Measurements from ENCODE around the gene ACOXL. TPM values are rescaled to one million over a fixed set of nuclear protein-coding genes. Genes with fewer than 3 reads are reported as not detected.

ACOXL gene
- total and polyA plus RNA-seq, 10 of the 15 experiments (the other 5 are each of a cell fraction or from before 2014, with no cell fraction given): 0.05 to 1.3 (median 0.71) TPM

DNA sequence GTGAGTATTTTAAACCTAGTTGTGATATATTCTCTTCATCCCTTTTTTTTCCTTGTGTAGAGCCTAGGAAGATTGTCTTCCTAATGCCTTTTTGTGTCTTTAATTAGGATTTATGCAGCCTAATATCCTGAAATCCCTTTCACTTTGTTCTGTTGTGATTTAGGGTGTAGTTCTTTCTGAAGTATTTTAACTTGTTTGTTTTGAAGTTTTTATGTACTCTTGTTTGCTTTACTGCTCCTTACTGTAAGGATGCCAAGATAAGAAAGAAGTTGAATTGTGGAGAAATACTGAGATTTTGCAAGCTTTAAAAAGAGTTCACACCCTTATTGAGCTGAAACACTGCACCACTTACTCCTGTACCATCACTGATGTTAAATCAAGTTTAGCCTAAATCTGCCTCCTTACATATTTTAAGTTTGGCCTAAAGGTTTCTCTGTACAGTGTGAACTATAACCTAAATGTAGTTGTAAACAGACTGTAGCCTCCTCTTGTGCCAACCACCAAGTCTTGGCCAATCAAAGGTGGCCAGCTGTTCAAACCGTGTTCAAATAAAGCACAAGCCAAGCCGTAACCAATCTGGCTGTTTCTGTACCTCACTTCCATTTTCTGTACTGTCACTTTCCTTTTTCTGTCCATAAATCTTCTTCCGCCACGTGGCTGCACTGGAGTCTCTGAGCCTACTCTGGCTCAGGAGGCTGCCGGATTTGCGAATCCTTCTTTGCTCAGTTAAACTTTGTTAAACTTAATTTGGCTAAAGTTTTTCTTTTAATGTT is 17.7 kb upstream of the ACOXL start:
- H2AFZ ChIP-seq (ENCODE audit: control insufficient read depth, low read depth, low read length): no peak overlapping the region
- POLR2A ChIA-PET: no interaction called here
- no peaks in the 10 kb centered on the region for H3K79me2 ChIP-seq (ENCODE audit: control insufficient read depth, insufficient read depth, low read length)
- H3K27me3 ChIP-seq (replicated peaks in 1 of 2; ENCODE audit: control insufficient read depth in 2 of 2, insufficient read depth in 2 of 2, low read length in 1 of 2): peaks cover 0 to 3% of the 10 kb centered on the region in 2 experiments; a peak in 1 of 4 replicates
- H3K4me1 ChIP-seq (ENCODE audit: control insufficient read depth, insufficient read depth, low read length): no peaks in the 10 kb centered on the region
- no peak overlapping the region for H3K9ac ChIP-seq (ENCODE audit: control insufficient read depth, insufficient read depth, low read length)
- BruUV-seq (replicated peaks): no TSS peak
- RAD21 ChIA-PET (ENCODE audit: unreplicated experiment): no interaction called here
- H3K4me2 ChIP-seq (ENCODE audit: control insufficient read depth, insufficient read depth): no peak overlapping the region
- no peak overlapping the region for H3K4me3 ChIP-seq
- no peaks in the 10 kb centered on the region for H4K20me1 ChIP-seq (ENCODE audit: control insufficient read depth, insufficient read depth)
- FAIRE-seq (no peak), DNase-seq (ENCODE audit: low read depth, low spot score) (no peak), ATAC-seq (no peak)
- no peaks in the 10 kb centered on the region for H3K9me3 ChIP-seq (replicated peaks; ENCODE audit: control insufficient read depth, insufficient read depth, low read length)
- CTCF ChIA-PET: no interaction called here
- H3K36me3 ChIP-seq (ENCODE audit: control insufficient read depth in 2 of 2, insufficient read depth in 2 of 2, low read length in 1 of 2): no peaks in the 10 kb centered on the region
- SMC1A ChIA-PET (ENCODE audit: uncharacterized antibody, unreplicated experiment): interaction anchor here (1.0 kb wide), 1 partner anchor 8 kb away, joined by 3 read pairs; no protein-coding TSS in a partner anchor
- H3K27ac ChIP-seq (ENCODE audit: control insufficient read depth, insufficient read depth): no peak overlapping the region
- in situ Hi-C loops (cut with MboI) (no loop called here), intact Hi-C loops (cut with micrococcal nuclease; ENCODE audit: unreplicated experiment) (no loop called here)
- 67% methylated on average over 6 of the region's 6 CpGs for WGBS (ENCODE audit: insufficient coverage, insufficient replicate concordance, low lambda C conversion rate, missing lambda C conversion rate)
- TF ChIP-seq EED (IDR thresholded peaks at IDR 0.05; ENCODE audit: low read depth) (no peak), JUND (IDR thresholded peaks at IDR 0.05; ENCODE audit: low read depth, low read length) (no peak), ZNF217 (IDR thresholded peaks at IDR 0.05) (no peak), SRF (IDR thresholded peaks at IDR 0.05; ENCODE audit: low read depth in 2 of 2, low read length in 2 of 2) (no peak), ELK1 (IDR thresholded peaks at IDR 0.05; ENCODE audit: low read depth, low read length) (no peak), CHD2 (IDR thresholded peaks at IDR 0.05; ENCODE audit: borderline replicate concordance, low read depth, low read length) (no peak), ESRRA (IDR thresholded peaks at IDR 0.05; ENCODE audit: low read length) (no peak), NBN (IDR thresholded peaks at IDR 0.05) (no peak), YBX1 (IDR thresholded peaks at IDR 0.05) (no peak), USF2 (IDR thresholded peaks at IDR 0.05; ENCODE audit: borderline replicate concordance, low read depth, low read length) (no peak)
- TF ChIP-seq, protein P1, sequence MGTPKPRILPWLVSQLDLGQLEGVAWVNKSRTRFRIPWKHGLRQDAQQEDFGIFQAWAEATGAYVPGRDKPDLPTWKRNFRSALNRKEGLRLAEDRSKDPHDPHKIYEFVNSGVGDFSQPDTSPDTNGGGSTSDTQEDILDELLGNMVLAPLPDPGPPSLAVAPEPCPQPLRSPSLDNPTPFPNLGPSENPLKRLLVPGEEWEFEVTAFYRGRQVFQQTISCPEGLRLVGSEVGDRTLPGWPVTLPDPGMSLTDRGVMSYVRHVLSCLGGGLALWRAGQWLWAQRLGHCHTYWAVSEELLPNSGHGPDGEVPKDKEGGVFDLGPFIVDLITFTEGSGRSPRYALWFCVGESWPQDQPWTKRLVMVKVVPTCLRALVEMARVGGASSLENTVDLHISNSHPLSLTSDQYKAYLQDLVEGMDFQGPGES (IDR thresholded peaks at IDR 0.05): no peak
- TF ChIP-seq, protein P2, sequence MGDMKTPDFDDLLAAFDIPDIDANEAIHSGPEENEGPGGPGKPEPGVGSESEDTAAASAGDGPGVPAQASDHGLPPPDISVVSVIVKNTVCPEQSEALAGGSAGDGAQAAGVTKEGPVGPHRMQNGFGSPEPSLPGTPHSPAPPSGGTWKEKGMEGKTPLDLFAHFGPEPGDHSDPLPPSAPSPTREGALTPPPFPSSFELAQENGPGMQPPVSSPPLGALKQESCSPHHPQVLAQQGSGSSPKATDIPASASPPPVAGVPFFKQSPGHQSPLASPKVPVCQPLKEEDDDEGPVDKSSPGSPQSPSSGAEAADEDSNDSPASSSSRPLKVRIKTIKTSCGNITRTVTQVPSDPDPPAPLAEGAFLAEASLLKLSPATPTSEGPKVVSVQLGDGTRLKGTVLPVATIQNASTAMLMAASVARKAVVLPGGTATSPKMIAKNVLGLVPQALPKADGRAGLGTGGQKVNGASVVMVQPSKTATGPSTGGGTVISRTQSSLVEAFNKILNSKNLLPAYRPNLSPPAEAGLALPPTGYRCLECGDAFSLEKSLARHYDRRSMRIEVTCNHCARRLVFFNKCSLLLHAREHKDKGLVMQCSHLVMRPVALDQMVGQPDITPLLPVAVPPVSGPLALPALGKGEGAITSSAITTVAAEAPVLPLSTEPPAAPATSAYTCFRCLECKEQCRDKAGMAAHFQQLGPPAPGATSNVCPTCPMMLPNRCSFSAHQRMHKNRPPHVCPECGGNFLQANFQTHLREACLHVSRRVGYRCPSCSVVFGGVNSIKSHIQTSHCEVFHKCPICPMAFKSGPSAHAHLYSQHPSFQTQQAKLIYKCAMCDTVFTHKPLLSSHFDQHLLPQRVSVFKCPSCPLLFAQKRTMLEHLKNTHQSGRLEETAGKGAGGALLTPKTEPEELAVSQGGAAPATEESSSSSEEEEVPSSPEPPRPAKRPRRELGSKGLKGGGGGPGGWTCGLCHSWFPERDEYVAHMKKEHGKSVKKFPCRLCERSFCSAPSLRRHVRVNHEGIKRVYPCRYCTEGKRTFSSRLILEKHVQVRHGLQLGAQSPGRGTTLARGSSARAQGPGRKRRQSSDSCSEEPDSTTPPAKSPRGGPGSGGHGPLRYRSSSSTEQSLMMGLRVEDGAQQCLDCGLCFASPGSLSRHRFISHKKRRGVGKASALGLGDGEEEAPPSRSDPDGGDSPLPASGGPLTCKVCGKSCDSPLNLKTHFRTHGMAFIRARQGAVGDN (IDR thresholded peaks at IDR 0.05): no peak
- TF ChIP-seq, protein P3, sequence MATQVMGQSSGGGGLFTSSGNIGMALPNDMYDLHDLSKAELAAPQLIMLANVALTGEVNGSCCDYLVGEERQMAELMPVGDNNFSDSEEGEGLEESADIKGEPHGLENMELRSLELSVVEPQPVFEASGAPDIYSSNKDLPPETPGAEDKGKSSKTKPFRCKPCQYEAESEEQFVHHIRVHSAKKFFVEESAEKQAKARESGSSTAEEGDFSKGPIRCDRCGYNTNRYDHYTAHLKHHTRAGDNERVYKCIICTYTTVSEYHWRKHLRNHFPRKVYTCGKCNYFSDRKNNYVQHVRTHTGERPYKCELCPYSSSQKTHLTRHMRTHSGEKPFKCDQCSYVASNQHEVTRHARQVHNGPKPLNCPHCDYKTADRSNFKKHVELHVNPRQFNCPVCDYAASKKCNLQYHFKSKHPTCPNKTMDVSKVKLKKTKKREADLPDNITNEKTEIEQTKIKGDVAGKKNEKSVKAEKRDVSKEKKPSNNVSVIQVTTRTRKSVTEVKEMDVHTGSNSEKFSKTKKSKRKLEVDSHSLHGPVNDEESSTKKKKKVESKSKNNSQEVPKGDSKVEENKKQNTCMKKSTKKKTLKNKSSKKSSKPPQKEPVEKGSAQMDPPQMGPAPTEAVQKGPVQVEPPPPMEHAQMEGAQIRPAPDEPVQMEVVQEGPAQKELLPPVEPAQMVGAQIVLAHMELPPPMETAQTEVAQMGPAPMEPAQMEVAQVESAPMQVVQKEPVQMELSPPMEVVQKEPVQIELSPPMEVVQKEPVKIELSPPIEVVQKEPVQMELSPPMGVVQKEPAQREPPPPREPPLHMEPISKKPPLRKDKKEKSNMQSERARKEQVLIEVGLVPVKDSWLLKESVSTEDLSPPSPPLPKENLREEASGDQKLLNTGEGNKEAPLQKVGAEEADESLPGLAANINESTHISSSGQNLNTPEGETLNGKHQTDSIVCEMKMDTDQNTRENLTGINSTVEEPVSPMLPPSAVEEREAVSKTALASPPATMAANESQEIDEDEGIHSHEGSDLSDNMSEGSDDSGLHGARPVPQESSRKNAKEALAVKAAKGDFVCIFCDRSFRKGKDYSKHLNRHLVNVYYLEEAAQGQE (IDR thresholded peaks at IDR 0.05; ENCODE audit: low read depth, low read length): no peak

All from GM12878 (cell line).